ENCODE results near the gene SFXN2. TPM values are rescaled to one million over a fixed set of nuclear protein-coding genes. Genes with fewer than 3 reads are reported as not detected.
A peak's percentile ranks its signal among the peaks of the same experiment; 100 is the strongest.
"Not testable (repeated sequence)": the region's sequence is repeated elsewhere in the genome, so short reads cannot be mapped to it uniquely, and the experiment has no call there.

SFXN2 gene
- total RNA-seq, 1 donor from 2014 or later, result 1.7 TPM

DNA sequence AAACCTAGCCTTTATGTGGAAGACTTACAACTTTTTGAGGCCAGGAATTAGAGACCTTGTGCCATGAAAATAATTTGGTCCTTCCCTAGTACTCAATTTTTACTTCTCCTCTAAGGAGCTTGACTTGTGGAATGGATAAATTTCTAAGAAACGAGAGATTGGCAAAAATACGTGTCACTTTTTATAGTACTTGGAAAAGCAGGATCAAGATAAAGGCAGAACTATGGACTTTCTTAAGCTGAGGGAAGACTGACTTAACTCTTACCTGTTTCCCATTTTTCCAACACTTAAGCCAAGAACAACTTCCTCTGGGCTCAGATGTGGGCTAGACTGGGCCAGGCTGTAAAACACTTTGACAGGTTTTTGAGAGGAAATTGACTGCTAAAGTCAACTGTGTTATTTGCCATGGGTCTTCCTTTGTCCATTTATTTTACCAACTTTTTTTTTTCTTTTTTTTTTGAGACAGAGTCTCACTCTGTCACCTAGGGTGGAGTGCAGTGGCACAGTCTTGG lies 27.3 kb downstream of the SFXN2 start:
- DNase-seq (no peak), ATAC-seq (ENCODE audit: poor library complexity) (no peak)
- intact Hi-C loops (cut with DNase I), result no loop called here

DNA sequence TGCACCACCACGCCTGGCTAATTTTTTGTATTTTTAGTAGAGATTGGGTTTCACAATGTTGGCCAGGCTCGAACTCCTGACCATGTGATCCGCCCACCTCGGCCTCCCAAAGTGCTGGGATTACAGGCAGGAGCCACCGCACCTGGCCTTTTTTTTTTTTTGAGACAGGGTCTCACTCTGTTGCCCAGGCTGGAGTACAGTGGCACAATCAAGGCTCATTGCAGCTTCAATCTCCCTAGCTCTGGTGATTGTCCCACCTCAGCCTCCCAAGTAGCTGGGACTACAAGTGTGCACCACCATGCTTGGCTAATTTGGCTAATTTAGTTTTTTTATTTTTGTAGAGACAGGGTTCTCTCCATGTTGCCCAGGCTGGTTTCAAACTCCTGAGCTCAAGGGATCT lies 27.9 kb downstream of the SFXN2 start:
- ATAC-seq (ENCODE audit: poor library complexity); intact Hi-C loops (cut with DNase I); DNase-seq: not testable (repeated sequence)

DNA sequence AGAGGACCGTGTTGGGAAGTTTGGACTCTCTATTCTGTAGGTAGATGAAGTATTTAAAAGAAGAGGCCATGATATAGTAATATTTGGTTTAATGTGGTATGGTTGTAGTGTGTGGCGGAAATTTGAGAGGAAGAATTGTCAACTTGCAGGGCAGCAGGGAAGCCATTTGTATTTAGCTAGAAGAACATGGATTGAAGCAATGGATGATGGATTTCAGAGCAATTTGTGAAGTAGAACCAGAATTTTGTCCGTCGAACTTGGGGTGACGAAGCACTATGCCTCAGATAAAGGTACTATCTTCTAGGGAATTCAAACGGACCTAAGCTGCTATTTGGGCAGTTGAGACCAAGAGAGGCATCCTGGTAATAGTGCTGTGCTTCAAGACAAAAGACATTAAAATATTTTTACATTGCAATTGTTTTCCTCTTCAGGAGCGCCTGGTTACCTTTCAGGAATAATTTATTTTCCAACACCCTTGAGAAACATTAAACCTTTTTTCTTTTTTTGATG lies 28.7 kb downstream of the SFXN2 start:
- intact Hi-C loops (cut with DNase I), result no loop called here
- no peak for DNase-seq
- no peak for ATAC-seq (ENCODE audit: poor library complexity)

DNA sequence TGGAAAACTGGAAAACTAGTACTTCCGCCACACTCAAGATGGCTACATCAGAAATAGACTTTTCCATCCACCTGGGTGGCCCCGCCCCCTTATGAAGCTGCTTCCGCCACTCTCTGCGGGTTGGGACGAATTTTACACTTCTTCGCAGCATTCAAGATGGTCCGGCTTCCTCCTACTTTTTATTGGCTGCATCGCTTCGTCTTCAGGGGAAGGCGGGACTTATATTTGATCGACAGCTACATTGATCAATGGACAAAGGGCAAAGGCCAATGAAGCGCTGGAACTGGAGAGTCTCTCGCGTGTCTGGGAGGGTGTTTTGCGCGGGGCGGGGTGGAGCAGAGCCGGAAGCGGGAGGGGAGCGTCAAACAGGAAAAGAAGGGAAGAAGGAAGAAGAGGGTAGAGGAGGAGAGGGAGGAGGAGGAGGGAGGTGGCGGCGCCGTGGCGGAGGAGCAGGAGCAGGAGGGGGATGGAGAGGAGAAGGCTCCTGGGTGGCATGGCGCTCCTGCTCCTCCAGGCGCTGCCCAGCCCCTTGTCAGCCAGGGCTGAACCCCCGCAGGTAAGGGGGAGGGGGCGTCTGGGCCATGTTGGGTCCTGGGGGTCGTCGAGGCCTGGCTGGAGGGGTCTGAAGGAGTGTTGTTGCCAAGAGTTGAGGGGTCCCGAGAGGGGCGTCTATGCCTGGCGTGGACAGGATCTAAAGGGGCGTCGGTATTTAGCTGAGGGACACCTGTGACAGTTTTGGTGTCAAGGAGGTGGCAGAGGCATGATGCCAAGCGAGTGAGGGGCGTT lies 29.3 kb downstream of the SFXN2 start, which contains the start of gene WBP1L:
TSS of gene WBP1L (plus strand) at position 361 of the 786 bp plus-strand sequence. CDS start at position 467, 106 bp downstream.
- intact Hi-C loops (cut with DNase I), result no loop called here
- ATAC-seq (ENCODE audit: poor library complexity) (peak; percentile 98), DNase-seq (peak; percentile 96)

DNA sequence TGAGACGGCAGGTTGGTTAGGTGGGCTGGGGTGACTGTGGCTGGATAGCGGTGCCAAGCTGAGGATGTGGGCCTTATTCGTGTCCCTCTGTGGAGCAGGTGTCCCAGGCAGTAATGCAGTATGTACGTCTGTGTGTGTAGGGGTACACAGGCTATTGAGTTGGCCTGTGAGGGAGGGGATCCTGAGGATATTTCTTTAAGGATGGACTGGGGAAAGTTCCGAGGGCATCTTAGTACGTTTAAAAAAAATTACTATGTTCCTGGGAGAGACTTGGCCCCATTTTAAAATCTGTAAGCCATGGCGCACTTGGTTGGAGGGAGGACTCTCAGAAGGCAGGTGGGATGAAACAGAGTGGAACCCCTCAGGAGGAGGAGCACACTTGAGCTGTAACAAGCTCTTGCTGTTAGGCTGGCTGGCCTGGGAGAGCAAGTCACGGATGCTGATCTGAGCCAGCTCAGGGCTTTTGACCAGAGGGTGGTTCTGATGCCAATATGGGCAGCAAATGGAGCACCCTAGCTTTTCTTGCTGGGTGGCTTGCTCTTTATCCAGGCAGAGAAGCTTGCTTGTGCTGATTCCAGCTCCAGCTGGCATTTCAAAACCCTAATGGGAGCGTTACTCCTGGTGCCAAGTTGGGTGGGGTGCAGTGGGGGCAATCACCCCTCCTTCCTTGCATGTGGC lies 30.1 kb downstream of the SFXN2 start:
- ATAC-seq (ENCODE audit: poor library complexity) (peak; percentile 4), DNase-seq (peak; percentile 47)
- intact Hi-C loops (cut with DNase I), result no loop called here

DNA sequence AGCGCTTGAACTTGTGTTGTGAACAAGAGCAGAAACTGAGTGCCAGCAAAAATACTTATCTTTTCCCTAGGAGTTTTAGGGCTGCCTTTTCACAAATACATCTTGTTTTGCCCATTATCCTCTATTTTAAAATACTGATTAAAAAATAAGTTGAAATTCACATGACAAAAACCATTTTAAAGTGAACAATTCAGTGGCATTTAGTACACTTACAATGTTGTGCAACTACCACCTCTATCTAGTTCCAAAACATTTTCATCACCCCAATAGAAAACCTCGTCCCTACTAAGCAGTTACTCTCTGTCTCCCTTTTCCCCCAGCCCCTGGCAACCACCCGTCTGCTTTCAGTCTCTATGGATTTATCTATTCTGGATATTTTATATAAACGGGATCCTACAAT lies 30.7 kb downstream of the SFXN2 start:
- intact Hi-C loops (cut with DNase I), result no loop called here
- DNase-seq, result no peak

DNA sequence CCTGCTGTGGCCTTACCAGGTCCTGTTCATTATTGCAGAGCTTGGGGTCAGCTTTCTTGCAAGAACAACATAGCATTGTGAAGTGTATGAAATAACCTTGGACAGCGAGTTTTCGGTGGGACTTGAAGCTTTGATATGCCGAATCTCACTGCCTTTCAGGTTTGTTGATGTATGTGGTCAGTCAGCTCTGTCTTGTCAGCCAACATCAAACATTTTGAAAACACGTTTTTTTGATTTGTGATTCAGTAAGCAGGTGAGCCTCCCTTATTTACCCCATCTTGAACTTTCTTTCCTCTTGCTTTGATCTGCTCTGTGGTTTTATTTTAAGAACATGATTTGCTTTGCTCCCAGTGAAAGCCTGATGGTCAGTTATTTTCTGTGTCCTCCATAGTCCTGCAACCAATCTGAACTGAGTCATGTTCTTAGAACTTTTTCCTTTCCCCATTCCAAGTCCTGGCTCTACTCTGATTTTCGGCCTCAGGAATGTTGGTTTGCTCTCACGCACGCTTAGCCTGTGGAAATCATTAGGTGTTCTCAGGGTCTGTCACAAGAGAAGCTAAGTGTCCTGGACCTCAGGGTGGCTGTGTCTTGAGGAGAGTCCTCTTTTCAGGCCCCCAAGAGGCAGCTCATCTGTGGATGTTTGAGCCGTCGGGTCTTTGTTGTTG lies 38.0 kb downstream of the SFXN2 start:
- intact Hi-C loops (cut with DNase I), result loop anchor here (5.0 kb wide), 1 partner anchor 50 kb away; no protein-coding TSS in a partner anchor
- DNase-seq, result no peak
- peak; percentile 32 for ATAC-seq (ENCODE audit: poor library complexity)

More for the DNA sequence above, 30.7 kb downstream of the SFXN2 start:
- no peak for ATAC-seq (ENCODE audit: poor library complexity)

DNA sequence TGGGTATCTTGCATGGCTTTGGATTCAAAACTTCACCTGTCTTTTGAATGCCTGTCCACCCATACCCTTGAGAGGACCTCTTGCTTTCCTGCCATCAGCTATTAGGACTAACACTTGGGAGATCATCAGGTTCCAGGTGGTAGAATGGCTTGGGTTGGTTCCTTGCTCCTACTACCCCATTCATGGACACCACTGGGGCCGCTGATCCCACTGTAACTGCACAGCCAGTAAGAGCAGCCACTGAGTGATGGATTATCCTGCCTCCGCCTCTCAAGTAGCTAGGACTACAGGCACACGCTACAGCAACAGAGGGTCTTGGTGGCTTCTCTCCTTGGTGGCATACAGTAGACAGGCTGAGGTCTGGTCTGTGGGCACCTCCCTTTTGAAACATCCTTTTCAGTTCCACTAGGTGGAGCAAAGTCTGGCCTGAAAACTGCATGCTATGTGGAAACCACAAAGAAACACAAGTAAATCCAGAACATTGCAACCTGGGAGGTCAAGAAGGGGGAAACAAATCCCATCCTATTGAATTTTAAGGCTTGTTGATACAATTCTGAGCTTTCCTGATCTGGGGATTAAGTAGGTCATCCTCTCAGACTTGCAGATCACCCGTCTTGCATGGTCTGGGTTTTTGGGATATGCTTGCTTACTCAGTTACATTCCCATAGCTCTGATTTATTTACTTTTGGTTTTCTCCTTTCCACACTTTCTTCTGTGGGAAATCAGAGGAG lies 38.7 kb downstream of the SFXN2 start:
- DNase-seq (no peak), ATAC-seq (ENCODE audit: poor library complexity) (peak; percentile 86)
- intact Hi-C loops (cut with DNase I), result loop anchor here (5.0 kb wide), 1 partner anchor 49 kb away; no protein-coding TSS in a partner anchor

DNA sequence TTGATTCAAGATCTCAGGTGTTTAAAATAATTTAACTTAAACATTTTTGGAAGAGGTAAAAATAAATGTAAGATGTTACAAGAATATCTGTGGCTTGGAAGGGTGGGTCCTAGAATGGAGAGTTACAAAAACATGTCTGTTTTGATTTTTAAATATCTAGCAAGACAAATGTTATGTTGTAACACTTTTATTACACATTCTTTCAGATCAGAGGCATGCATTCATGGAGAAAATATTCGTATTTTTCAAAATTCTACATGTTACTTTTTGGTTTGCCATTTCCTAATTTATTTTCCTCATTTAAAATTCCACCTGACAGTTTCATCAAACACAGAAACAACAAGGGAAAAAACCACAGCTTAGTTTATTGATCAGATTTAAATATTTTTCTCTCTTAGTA lies 39.3 kb downstream of the SFXN2 start:
- intact Hi-C loops (cut with DNase I), result loop anchor here (5.0 kb wide), 1 partner anchor 49 kb away; no protein-coding TSS in a partner anchor
- no peak for ATAC-seq (ENCODE audit: poor library complexity)
- DNase-seq, result no peak

DNA sequence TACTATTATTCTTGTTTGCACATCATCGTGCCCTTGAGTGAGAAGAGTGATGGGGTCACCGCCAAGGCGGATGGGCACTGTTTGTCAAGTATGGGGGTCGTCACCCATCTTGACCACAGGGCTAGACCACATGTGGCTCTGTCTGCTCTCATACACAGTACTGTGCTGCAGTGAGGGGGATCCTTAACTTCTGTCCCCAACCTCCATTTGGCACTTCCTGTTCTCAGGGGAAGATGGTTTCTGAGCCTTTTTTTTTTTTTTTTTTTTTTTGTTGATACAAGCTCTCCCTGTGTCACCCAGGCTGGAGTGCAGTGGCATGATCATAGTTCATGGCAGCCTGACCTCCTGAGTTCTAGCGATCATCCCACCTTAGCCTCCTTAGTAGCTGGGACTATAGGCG lies 42.9 kb downstream of the SFXN2 start:
- intact Hi-C loops (cut with DNase I), result no loop called here
- no peak for DNase-seq
- ATAC-seq (ENCODE audit: poor library complexity), result no peak

DNA sequence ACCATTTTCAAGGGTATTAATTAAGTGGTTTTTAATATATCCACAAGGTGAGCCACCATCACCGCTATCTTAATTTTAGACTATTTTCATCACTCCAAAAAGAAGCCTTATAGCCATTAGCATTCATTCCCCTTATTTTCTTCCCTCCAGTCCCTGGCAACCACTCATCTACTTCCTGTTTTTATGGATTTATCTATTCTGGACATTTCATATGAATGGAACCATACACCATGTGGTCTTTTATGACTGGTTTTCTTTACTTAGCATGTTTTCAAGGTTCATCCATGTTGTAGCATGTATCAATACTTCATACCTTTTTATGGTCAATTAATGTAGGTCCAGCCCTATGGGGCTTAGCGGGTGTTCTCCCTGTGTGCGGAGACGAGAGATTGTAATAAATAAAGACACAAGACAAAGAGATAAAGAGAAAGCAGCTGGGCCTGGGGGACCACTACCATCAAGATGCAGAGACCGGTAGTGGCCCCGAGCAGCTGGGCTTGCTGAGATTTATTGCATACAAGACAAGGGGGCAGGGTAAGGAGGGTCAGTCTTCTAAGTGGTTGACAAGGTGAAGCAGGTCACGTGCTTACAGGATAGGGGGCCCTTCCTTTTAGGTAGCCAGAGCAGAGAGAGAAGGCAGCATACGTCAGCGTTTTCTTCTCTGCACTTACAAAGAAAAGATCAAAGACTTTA lies 44.0 kb downstream of the SFXN2 start:
- ATAC-seq (ENCODE audit: poor library complexity), result no peak
- intact Hi-C loops (cut with DNase I), result no loop called here
- DNase-seq, result no peak

DNA sequence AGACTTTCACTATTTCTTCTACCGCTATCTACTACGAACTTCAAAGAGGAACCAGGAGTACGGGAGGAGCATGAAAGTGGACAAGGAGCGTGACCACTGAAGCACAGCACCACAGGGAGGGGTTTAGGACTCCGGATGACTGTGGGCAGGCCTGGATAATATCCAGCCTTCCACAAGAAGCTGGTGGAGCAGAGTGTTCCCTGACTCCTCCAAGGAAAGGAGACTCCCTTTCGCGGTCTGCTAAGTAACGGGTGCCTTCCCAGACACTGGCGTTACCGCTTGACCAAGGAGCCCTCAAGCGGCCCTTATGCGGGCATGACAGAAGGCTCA lies 44.5 kb downstream of the SFXN2 start:
- intact Hi-C loops (cut with DNase I); ATAC-seq (ENCODE audit: poor library complexity); DNase-seq: not testable (repeated sequence)

DNA sequence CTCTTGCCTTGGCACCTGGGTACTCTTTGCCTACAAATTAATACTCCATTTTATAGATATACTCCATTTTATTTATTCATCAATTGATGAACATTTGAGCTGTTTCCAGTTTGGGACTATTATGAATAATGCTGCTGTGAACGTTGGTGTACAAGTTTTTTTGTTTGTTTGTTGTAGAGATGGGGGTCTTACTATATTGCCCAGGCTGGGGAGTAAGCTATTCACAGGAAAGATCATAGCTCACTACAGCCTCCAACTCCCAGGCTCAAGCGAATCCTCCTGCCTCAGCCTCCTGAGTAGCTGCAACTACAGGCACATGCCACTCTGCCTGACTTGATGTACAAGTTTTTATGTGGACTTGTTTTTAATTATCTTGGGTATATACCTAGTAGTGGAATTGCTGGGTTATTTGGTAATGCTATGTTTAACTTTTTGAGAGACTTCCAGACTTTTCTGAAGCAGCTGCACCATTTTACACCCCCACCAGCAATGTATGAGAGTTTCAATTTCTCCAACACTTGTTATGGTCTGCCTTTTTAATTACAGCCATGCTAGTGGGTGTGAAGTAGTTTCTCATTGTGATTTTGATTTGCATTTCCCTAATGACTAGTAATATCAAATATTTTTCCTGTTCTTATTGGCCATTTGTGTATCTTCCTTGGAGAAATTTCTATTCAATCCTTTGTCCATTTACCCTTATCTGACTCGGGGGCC lies 45.2 kb downstream of the SFXN2 start:
- intact Hi-C loops (cut with DNase I), result no loop called here
- DNase-seq, result no peak
- ATAC-seq (ENCODE audit: poor library complexity), result no peak

DNA sequence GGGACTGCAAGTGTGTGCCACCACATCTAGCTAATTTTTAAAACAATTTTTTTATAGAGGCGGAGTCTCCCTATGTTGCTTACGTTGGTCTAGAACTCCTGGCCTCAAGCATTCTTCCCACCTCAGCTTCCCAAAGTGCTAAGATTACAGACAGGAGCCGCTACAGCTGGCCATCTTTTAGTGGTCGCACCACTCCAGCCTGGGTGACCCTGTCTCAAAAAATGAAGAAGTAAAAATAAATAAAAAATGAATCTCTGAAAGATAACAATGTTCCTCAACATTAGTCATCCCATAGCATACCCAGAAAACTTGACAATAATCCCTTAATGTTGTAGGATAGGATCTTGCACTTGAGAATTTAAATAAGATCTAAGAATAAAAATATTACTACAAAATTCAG lies 47.5 kb downstream of the SFXN2 start:
- DNase-seq, result no peak
- intact Hi-C loops (cut with DNase I), result no loop called here
- no peak for ATAC-seq (ENCODE audit: poor library complexity)

DNA sequence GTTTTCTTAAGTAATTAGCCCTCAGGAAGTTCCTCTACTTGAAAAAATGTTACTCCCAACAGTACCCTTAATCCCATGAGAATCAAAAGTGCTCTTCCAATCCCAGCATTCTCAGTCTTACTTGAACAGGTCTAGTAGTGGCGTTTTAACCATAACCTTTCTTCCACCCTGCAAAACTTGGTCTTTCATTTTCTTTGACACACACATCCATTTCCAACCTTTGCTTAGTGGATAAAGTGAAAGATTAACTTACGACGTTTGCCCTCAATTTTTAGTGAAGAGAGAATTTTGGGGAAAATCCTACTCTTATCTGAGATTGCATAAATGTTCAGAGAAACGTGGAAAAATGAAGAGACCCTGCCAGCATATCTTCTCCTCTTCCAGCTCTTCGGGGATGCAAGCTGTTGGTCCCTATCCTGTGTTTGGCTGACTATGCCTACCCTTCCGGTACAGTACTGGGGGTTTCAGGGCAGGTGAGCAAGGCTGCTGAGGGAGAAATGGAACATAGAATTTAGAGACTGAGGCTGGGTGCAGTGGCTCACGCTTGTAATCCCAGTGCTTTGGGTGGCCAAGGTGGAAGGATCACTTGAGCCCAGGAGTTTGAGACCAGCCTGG lies 48.1 kb downstream of the SFXN2 start:
- intact Hi-C loops (cut with DNase I), result no loop called here
- ATAC-seq (ENCODE audit: poor library complexity), result peak; percentile 45

DNA sequence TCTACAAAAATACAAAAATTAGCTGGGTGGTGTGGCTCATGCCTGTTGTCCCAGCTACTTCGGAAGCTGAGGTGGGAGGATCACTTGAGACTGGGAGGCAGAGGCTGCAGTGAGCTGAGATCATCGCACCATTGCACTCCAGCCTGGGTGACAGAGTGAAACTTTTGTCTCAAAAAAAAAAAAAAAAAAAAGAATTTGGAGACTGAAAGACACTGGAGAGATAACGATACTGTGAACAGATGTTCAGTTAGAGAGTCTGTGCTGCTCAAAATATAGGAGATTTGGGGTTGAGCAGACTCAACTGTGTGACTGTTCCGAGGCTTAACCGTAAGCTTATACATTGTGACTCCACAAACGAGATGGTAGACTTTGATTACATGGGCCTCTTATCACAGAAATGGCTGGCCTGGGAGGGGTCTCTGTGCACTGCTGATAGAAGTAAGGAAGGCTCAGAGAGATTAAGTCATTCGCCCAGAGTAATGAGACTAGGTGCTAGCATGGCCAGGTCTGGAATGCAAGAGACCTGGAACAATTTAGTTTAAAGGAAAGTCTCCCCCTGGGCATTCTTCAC lies 48.7 kb downstream of the SFXN2 start:
- ATAC-seq (ENCODE audit: poor library complexity) (peak; percentile 66), DNase-seq (no peak)
- intact Hi-C loops (cut with DNase I), result no loop called here

More for the DNA sequence above, 48.1 kb downstream of the SFXN2 start:
- DNase-seq, result no peak

Data from Right ventricle myocardium superior (tissue), 1 donor.